ENCODE data around the gene MYLK4. TPM values are rescaled to one million over a fixed set of nuclear protein-coding genes. Genes with fewer than 3 reads are reported as not detected.
"Not testable (repeated sequence)": the region's sequence is repeated elsewhere in the genome, so short reads cannot be mapped to it uniquely, and the experiment has no call there.

MYLK4 gene
- total RNA-seq, 1 donor from 2014 or later = 0.97 TPM

DNA sequence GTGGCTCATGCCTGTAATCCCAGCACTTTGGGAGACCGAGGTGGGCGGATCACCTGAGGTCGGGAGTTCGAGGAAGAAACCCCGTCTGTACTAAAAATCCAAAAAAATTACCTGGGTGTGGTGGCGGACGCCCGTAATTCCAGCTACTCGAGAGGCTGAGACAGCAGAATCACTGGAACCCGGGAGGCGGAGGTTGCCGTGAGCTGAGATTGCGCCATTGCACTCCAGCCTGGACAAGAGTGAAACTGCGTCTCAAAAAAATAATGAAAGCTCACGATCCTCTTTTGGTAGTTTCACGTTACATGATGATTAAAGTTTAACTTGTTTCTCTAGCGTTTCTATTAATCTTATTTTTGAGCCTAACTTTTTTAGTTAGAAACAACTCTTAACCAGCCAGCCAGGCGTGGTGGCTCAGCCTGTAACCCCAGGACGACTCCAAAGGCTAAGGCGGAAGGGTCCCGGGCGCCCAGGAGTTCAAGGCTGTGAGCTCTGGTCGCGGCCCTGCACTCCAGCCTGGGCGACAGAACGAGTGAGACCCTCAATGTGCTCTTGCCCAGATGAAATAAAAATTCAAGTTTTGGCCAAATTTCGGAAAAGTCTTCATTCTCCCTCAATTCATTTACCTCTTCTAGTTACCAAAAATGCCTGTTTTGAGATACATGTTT, 13.3 kb upstream of the MYLK4 start:
- Mint-ChIP-seq H3K27ac (ENCODE audit: unreplicated experiment) (peak overlapping the region; percentile 98), H3K9me3 (ENCODE audit: unreplicated experiment) (no peaks in the 10 kb centered on the region), H3K4me3 (ENCODE audit: unreplicated experiment) (peak overlapping the region; percentile 93), H3K27me3 (ENCODE audit: unreplicated experiment) (peaks cover 6% of the 10 kb centered on the region), H3K36me3 (ENCODE audit: low read depth, unreplicated experiment) (peaks cover 6% of the 10 kb centered on the region), H3K4me1 (ENCODE audit: unreplicated experiment) (peaks cover 24% of the 10 kb centered on the region)
- no peak for TF ChIP-seq CTCF (IDR thresholded peaks at IDR 0.05; ENCODE audit: unreplicated experiment)
- no peak for DNase-seq (ENCODE audit: low spot score)

DNA sequence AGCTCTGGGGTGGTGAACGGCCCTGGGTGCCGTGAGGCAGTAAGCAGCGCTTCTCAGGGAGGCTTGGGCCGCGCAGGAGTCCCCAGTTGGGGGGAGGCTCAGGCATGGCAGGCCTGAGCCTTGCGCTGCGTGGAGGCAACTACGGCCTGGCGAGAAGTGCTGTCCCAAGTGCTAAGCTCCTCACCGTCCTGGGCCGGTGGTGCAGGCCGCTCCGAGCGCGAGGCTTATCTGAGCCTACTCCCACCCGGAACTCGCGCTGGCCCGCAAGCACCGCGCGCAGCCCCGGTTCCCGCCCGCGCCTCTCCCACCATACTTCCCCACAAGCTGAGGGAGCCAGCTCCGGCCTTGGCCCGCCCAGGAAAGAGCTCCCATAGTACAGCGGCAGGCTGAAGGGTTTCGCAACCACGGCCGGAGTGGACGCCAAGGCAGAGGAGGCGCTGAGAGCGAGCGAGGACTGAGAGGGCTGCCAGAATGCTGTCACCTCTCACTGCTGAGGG, 12.7 kb upstream of the MYLK4 start:
- Mint-ChIP-seq H3K9me3 (ENCODE audit: unreplicated experiment) (no peaks in the 10 kb centered on the region), H3K27me3 (ENCODE audit: unreplicated experiment) (peaks cover 6% of the 10 kb centered on the region)
- TF ChIP-seq CTCF (IDR thresholded peaks at IDR 0.05; ENCODE audit: unreplicated experiment) = no peak

DNA sequence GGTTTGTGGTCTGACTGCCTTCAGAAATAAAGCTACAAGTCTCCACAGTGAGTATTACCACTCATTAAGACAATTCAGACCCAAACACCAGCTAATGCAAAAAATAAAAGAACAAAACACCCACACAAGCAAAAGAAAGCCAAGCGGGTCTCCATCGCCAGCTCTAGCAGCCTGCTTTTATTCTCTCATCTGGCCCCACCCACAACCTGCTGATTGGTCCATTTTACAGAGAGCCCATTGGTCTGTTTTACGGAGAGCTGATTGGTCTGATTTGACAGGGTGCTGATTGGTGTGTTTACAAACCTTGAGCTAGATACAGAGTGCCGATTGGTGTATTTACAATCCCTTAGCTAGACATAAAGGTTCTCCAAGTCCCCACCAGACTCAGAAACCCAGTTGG, 12.1 kb upstream of the MYLK4 start:
- H3K36me3 Mint-ChIP-seq (ENCODE audit: low read depth, unreplicated experiment); H3K9me3 Mint-ChIP-seq (ENCODE audit: unreplicated experiment); H3K27ac Mint-ChIP-seq (ENCODE audit: unreplicated experiment); DNase-seq (ENCODE audit: low spot score); H3K27me3 Mint-ChIP-seq (ENCODE audit: unreplicated experiment): not testable (repeated sequence)
- peaks cover 14% of the 10 kb centered on the region for H3K4me1 Mint-ChIP-seq (ENCODE audit: unreplicated experiment)
- peak overlapping the region; percentile 16 for H3K4me3 Mint-ChIP-seq (ENCODE audit: unreplicated experiment)

More for the DNA sequence above, 12.7 kb upstream of the MYLK4 start:
- peaks cover 6% of the 10 kb centered on the region for H3K36me3 Mint-ChIP-seq (ENCODE audit: low read depth, unreplicated experiment)
- H3K27ac Mint-ChIP-seq (ENCODE audit: unreplicated experiment) = no peak overlapping the region
- DNase-seq (ENCODE audit: low spot score) = no peak
- H3K4me3 Mint-ChIP-seq (ENCODE audit: unreplicated experiment) = no peak overlapping the region
- H3K4me1 Mint-ChIP-seq (ENCODE audit: unreplicated experiment) = peaks cover 19% of the 10 kb centered on the region

- Mint-ChIP-seq H3K27ac (ENCODE audit: unreplicated experiment) (no peak overlapping the region), H3K36me3 (ENCODE audit: low read depth, unreplicated experiment) (peaks cover 6% of the 10 kb centered on the region), H3K4me3 (ENCODE audit: unreplicated experiment) (no peak overlapping the region), H3K27me3 (ENCODE audit: unreplicated experiment) (no peaks in the 10 kb centered on the region), H3K4me1 (ENCODE audit: unreplicated experiment) (peaks cover 6% of the 10 kb centered on the region), H3K9me3 (ENCODE audit: unreplicated experiment) (no peaks in the 10 kb centered on the region)
- DNase-seq (ENCODE audit: low spot score) = no peak
- peak; percentile 79 for TF ChIP-seq CTCF (IDR thresholded peaks at IDR 0.05; ENCODE audit: unreplicated experiment)
Observed at GRCh38 chr6:2760882-2761842, 10.4 kb upstream of the MYLK4 start.

- no peaks in the 10 kb centered on the region for H3K9me3 Mint-ChIP-seq (ENCODE audit: unreplicated experiment)
- H3K27ac Mint-ChIP-seq (ENCODE audit: unreplicated experiment) = no peak overlapping the region
Observed at GRCh38 chr6:2758980-2759379, 8.3 kb upstream of the MYLK4 start.

More at GRCh38 chr6:2758980-2759379, 8.3 kb upstream of the MYLK4 start:
- no peaks in the 10 kb centered on the region for H3K4me1 Mint-ChIP-seq (ENCODE audit: unreplicated experiment)
- no peak for TF ChIP-seq CTCF (IDR thresholded peaks at IDR 0.05; ENCODE audit: unreplicated experiment)
- H3K36me3 Mint-ChIP-seq (ENCODE audit: low read depth, unreplicated experiment) = peaks cover 6% of the 10 kb centered on the region
- no peaks in the 10 kb centered on the region for H3K27me3 Mint-ChIP-seq (ENCODE audit: unreplicated experiment)
- no peak overlapping the region for H3K4me3 Mint-ChIP-seq (ENCODE audit: unreplicated experiment)
- no peak for DNase-seq (ENCODE audit: low spot score)
